ENCODE data around the gene DCHS1.

DCHS1 gene

GRCh38 chr11:6658647-6659046 lies 3.0 kb upstream of the DCHS1 start:
- Histone ChIP-seq H3K27ac (no peak overlapping the region), H3K36me3 (no peaks in the 10 kb centered on the region), H3K27me3 (no peaks in the 10 kb centered on the region), H3K4me1 (peaks cover 0 to 34% (median 8%) of the 10 kb centered on the region in 4 donors), H3K4me3 (no peak overlapping the region), H3K9me3 (no peaks in the 10 kb centered on the region)
- TF ChIP-seq CTCF (IDR thresholded peaks at IDR 0.05) = no peak
- DNase-seq = no peak
- intact Hi-C loops (cut with DNase I; ENCODE audit: low total_unique reads) = loop anchor here (5.0 kb wide), 1 partner anchor 46 kb away; the partner anchor contains the start of gene TAF10

GRCh38 chr11:6657346-6657745 lies 1.7 kb upstream of the DCHS1 start:
- Histone ChIP-seq H3K27ac (peak overlapping the region; percentile 76 to 80), H3K27me3 (no peaks in the 10 kb centered on the region), H3K9me3 (no peaks in the 10 kb centered on the region), H3K4me3 (no peak overlapping the region), H3K4me1 (peaks cover 0 to 34% (median 9%) of the 10 kb centered on the region in 4 donors), H3K36me3 (no peaks in the 10 kb centered on the region)
- intact Hi-C loops (cut with DNase I; ENCODE audit: low total_unique reads) = loop anchor here (5.0 kb wide), 1 partner anchor 45 kb away; the partner anchor contains the start of gene TAF10
- TF ChIP-seq CTCF (IDR thresholded peaks at IDR 0.05) = no peak
- DNase-seq = no peak

GRCh38 chr11:6656936-6657335 lies 1.3 kb upstream of the DCHS1 start:
- DNase-seq = no peak
- intact Hi-C loops (cut with DNase I; ENCODE audit: low total_unique reads) = loop anchor here (5.0 kb wide), 1 partner anchor 45 kb away; the partner anchor contains the start of gene TAF10
- H3K27ac ChIP-seq = peak overlapping the region; percentile 76 to 80
- TF ChIP-seq CTCF (IDR thresholded peaks at IDR 0.05) = no peak
- H3K4me3 ChIP-seq = peak overlapping the region in 1 of 2 donors; percentile 62
- no peaks in the 10 kb centered on the region for H3K9me3 ChIP-seq
- peaks cover 0 to 34% (median 9%) of the 10 kb centered on the region in 4 donors for H3K4me1 ChIP-seq
- no peaks in the 10 kb centered on the region for H3K36me3 ChIP-seq
- no peaks in the 10 kb centered on the region for H3K27me3 ChIP-seq

GRCh38 chr11:6656584-6656915 lies 941 bp upstream of the DCHS1 start:
- Histone ChIP-seq H3K4me3 (peak overlapping the region in 1 of 2 donors; percentile 62), H3K9me3 (no peaks in the 10 kb centered on the region), H3K27me3 (no peaks in the 10 kb centered on the region), H3K27ac (peak overlapping the region; percentile 76 to 80), H3K4me1 (peaks cover 0 to 34% (median 9%) of the 10 kb centered on the region in 4 donors), H3K36me3 (no peaks in the 10 kb centered on the region)
- intact Hi-C loops (cut with DNase I; ENCODE audit: low total_unique reads) = loop anchor here (5.0 kb wide), 1 partner anchor 44 kb away; the partner anchor contains the start of gene TAF10
- TF ChIP-seq CTCF (IDR thresholded peaks at IDR 0.05) = no peak
- DNase-seq = no peak

- TF ChIP-seq CTCF (IDR thresholded peaks at IDR 0.05) = no peak
- H3K4me3 ChIP-seq = peak overlapping the region; percentile 56 to 62
- peaks cover 0 to 34% (median 9%) of the 10 kb centered on the region in 4 donors for H3K4me1 ChIP-seq
- H3K9me3 ChIP-seq = no peaks in the 10 kb centered on the region
- intact Hi-C loops (cut with DNase I; ENCODE audit: low total_unique reads) = loop anchor here (5.0 kb wide), 1 partner anchor 43 kb away; the partner anchor contains the start of gene TAF10
- H3K27me3 ChIP-seq = no peaks in the 10 kb centered on the region
- no peaks in the 10 kb centered on the region for H3K36me3 ChIP-seq
- DNase-seq = peak in 1 of 2 donors; percentile 53
- peak overlapping the region; percentile 76 to 80 for H3K27ac ChIP-seq
These were observed 404 bp downstream of the DCHS1 start for GRCh38 chr11:6655020-6655789.

Measured in tibial artery (tissue), 4 donors.